IMR-90 (cell line): ENCODE results near the gene RBFOX1. TPM values are rescaled to one million over a fixed set of nuclear protein-coding genes. Genes with fewer than 3 reads are reported as not detected.

Experiments
- ATAC-seq: fragments of 200-7000 bp; cut with Tn5 transposase; 2 replicates; pipeline ENCODE4 v1.9.1; 2020; ENCODE audit warnings: low read depth, mild to moderate bottlenecking, moderate library complexity
- BruUV-seq: library from RNA; stranded (reverse); fragments of 400-500 nt; replicated peaks from 2 replicates; lab custom pipeline; 2021; lab: Mats Ljungman, UMichigan
- CTCF ChIA-PET: fragments of 300-600 bp; formaldehyde crosslinking; extraction: SDS; loops from one replicate; lab custom pipeline; 2021; ENCODE audit warnings: antibody characterized with exemption; lab: Yijun Ruan, JAX
- POLR2A ChIA-PET: fragments of 300-600 bp; sonication (Branson Sonifier 250); formaldehyde crosslinking; loops from one replicate; lab custom pipeline; 2022; ENCODE audit warnings: antibody characterized with exemption; ENCODE audit not compliant: unreplicated experiment; lab: Charles Lee
- DNase-seq: peaks from one replicate; pipeline ENCODE4 v3.0.0; 2013
- H2AFZ ChIP-seq: replicated peaks from 2 replicates; pipeline ENCODE3; 2013; ENCODE audit warnings: low read length, mild to moderate bottlenecking; ENCODE audit not compliant: poor library complexity
- H2AK5ac ChIP-seq: 2 replicates; pipeline ENCODE4 v1.6.1; 2013; ENCODE audit warnings: low read depth, low read length, inconsistent platforms
- H2AK9ac ChIP-seq: replicated peaks from 2 replicates; pipeline ENCODE3; 2013; ENCODE audit warnings: mild to moderate bottlenecking, low read depth, low read length, moderate library complexity; ENCODE audit not compliant: poor library complexity
- H2BK120ac ChIP-seq: 2 replicates; pipeline ENCODE4 v1.6.1; 2013; ENCODE audit warnings: low read depth, low read length, inconsistent platforms
- H2BK15ac ChIP-seq: 3 replicates; pipeline ENCODE4 v1.6.1; 2013; ENCODE audit warnings: low read depth, low read length, inconsistent platforms
- H2BK20ac ChIP-seq: 2 replicates; pipeline ENCODE4 v1.6.1; 2013; ENCODE audit warnings: low read depth, mild to moderate bottlenecking, inconsistent platforms, low read length, moderate library complexity
- H2BK5ac ChIP-seq: 2 replicates; pipeline ENCODE4 v1.6.1; 2013; ENCODE audit warnings: mild to moderate bottlenecking, low read depth, low read length, inconsistent platforms; ENCODE audit not compliant: poor library complexity, severe bottlenecking
- H3K14ac ChIP-seq: replicated peaks from 2 replicates; pipeline ENCODE4 v1.6.1; 2013; ENCODE audit warnings: low read depth, low read length, inconsistent platforms
- H3K18ac ChIP-seq: 2 replicates; pipeline ENCODE4 v1.6.1; 2013; ENCODE audit warnings: low read depth, low read length, control low read depth
- H3K23ac ChIP-seq: 2 replicates; pipeline ENCODE4 v1.6.1; 2013; ENCODE audit warnings: low read depth, low read length, inconsistent platforms
- H3K27ac ChIP-seq: 2 replicates; pipeline ENCODE4 v1.5.1; 2013; ENCODE audit warnings: mild to moderate bottlenecking, control low read depth, low read length; ENCODE audit not compliant: insufficient read depth
- H3K27me3 ChIP-seq: 2 replicates; pipeline ENCODE4 v1.6.1; 2013; ENCODE audit warnings: low read length; ENCODE audit not compliant: control insufficient read depth, insufficient read depth
- H3K36me3 ChIP-seq: 2 replicates; pipeline ENCODE4 v1.6.1; 2013; ENCODE audit warnings: low read length, mixed read lengths; ENCODE audit not compliant: control insufficient read depth, insufficient read depth
- H3K4ac ChIP-seq: 2 replicates; pipeline ENCODE4 v1.6.1; 2013; ENCODE audit warnings: low read depth, low read length, inconsistent platforms
- H3K4me1 ChIP-seq: 2 replicates; pipeline ENCODE4 v1.6.1; 2013; ENCODE audit warnings: low read length, mixed read lengths; ENCODE audit not compliant: control insufficient read depth, insufficient read depth
- H3K4me2 ChIP-seq: 2 replicates; pipeline ENCODE4 v1.6.1; 2013; ENCODE audit warnings: low read depth, mild to moderate bottlenecking, control low read depth, low read length, moderate library complexity
- H3K4me3 ChIP-seq: 2 replicates; pipeline ENCODE4 v1.5.1; 2013; ENCODE audit warnings: low read depth, mild to moderate bottlenecking, control low read depth, low read length, moderate library complexity; ENCODE audit not compliant: insufficient read depth
- H3K56ac ChIP-seq: 2 replicates; pipeline ENCODE4 v1.6.1; 2013; ENCODE audit warnings: low read length, inconsistent platforms; ENCODE audit not compliant: insufficient read depth; ENCODE audit errors: extremely low read depth
- H3K79me1 ChIP-seq, 2 experiments: 2 replicates each; pipeline ENCODE4 v1.6.1; 2013; ENCODE audit warnings: low read length in 2 of 2, inconsistent platforms in 1 of 2, low read depth in 1 of 2
- H3K9ac ChIP-seq: 2 replicates; pipeline ENCODE4 v1.6.1; 2013; ENCODE audit warnings: low read depth, low read length, control low read depth
- H3K9me1 ChIP-seq: 2 replicates; pipeline ENCODE4 v1.6.1; 2013; ENCODE audit warnings: low read length, inconsistent platforms; ENCODE audit not compliant: insufficient read depth
- H3K9me3 ChIP-seq: 2 replicates; pipeline ENCODE4 v1.6.1; 2013; ENCODE audit warnings: low read length; ENCODE audit not compliant: control insufficient read depth, insufficient read depth
- H4K20me1 ChIP-seq: 2 replicates; pipeline ENCODE4 v1.6.1; 2013; ENCODE audit warnings: low read length, inconsistent platforms; ENCODE audit not compliant: insufficient read depth
- H4K5ac ChIP-seq: 2 replicates; pipeline ENCODE4 v1.6.1; 2013; ENCODE audit warnings: mild to moderate bottlenecking, low read depth, low read length, control low read depth
- H4K8ac ChIP-seq, 2 experiments: 2 replicates each; pipeline ENCODE4 v1.6.1; 2013; ENCODE audit warnings: low read depth in 2 of 2, low read length in 2 of 2, control low read depth in 1 of 2, inconsistent platforms in 1 of 2
- H4K91ac ChIP-seq: 2 replicates; pipeline ENCODE4 v1.6.1; 2013; ENCODE audit warnings: low read depth, low read length, inconsistent platforms; ENCODE audit not compliant: insufficient read depth
- MAFK ChIP-seq: IDR thresholded peaks from 2 replicates; pipeline ENCODE4 v1.6.1; 2012; ENCODE audit warnings: low read depth, low read length, improper control_type of control experiment
- SMC3 ChIP-seq: fragments of 150-350 bp; IDR thresholded peaks from 2 replicates; pipeline ENCODE4 v1.6.1; 2016; ENCODE audit warnings: low read depth, mild to moderate bottlenecking, antibody characterized with exemption, low read length, moderate library complexity
- WGBS, 2 experiments: methylation state at CpG; one replicate each; pipeline versions ENCODE4 v1.1.5 to v1.1.7; 2013; ENCODE audit warnings: missing lambda C conversion rate in 2 of 2; ENCODE audit not compliant: insufficient read length in 1 of 2; ENCODE audit errors: extremely low coverage in 2 of 2; 5-methylcytosine and 5-hydroxymethylcytosine counted together
- dilution Hi-C: fragments of 300-500 bp; cut with HindIII; formaldehyde crosslinking; loops from one replicate; pipeline ENCODE4 v1.14.3; 2018; ENCODE audit warnings: low sequenced_read_pairs; ENCODE audit not compliant: unreplicated experiment
- in situ Hi-C: fragments of 300-500 bp; cut with MboI; formaldehyde crosslinking; loops from 3 replicates; pipeline ENCODE4 v1.14.3; 2019; ENCODE audit warnings: low sequenced_read_pairs, inconsistent platforms, mixed read lengths
- intact Hi-C: fragments of 100-400 bp; cut with micrococcal nuclease; formaldehyde crosslinking; loops from 2 replicates; pipeline ENCODE4 v1.10.0; 2022
- polyA plus RNA-seq, 3 experiments: library from polyadenylated mRNA; depleted of rRNA; stranded (reverse); fragments of >200 nt; gene quantifications; 2 replicates each; pipeline ENCODE4 v1.2.3, GENCODE V29; 2012; ENCODE audit warnings: low replicate concordance in 1 of 3
- total RNA-seq: library from RNA; depleted of rRNA; stranded (reverse); fragments of >200 nt; gene quantifications from 2 replicates; pipeline ENCODE4 v1.2.3, GENCODE V29; 2012

Gene RBFOX1
- total and polyA plus RNA-seq, 2 of the 4 experiments (the other 2 are of a cell fraction): not detected

- intact Hi-C loops (no loop called here), in situ Hi-C loops (no loop called here), dilution Hi-C loops (no loop called here)
- no peak for DNase-seq
- H3K9ac ChIP-seq: no peak overlapping the region
- CTCF ChIA-PET: no interaction called here
- POLR2A ChIA-PET: no interaction called here
- no peak for ATAC-seq
- H3K14ac ChIP-seq: no peak overlapping the region
- no peaks in the 10 kb centered on the region for H3K79me1 ChIP-seq
- H3K4ac ChIP-seq: no peak overlapping the region
- no peaks in the 10 kb centered on the region for H3K27me3 ChIP-seq
- BruUV-seq: no TSS peak
- H2AK5ac ChIP-seq: no peak overlapping the region
- no peak overlapping the region for H4K8ac ChIP-seq
- peaks cover 26% of the 10 kb centered on the region for H3K9me3 ChIP-seq
- peak; percentile 59 for TF ChIP-seq MAFK
- no peak for TF ChIP-seq SMC3
- no peak overlapping the region for H3K4me2 ChIP-seq
- no peaks in the 10 kb centered on the region for H3K4me1 ChIP-seq
- H3K9me1 ChIP-seq: no peaks in the 10 kb centered on the region
- H3K18ac ChIP-seq: no peak overlapping the region
- no peak overlapping the region for H4K91ac ChIP-seq
- H3K36me3 ChIP-seq: no peaks in the 10 kb centered on the region
- H2BK5ac ChIP-seq: no peak overlapping the region
- H3K56ac ChIP-seq: no peak overlapping the region
- no peak overlapping the region for H3K27ac ChIP-seq
- H2BK15ac ChIP-seq: no peak overlapping the region
- no peak overlapping the region for H4K5ac ChIP-seq
- H4K20me1 ChIP-seq: no peaks in the 10 kb centered on the region
- WGBS, 2 experiments: no CpG with 5 or more reads among the region's 5 CpGs
- H2AFZ ChIP-seq: no peak overlapping the region
- H3K4me3 ChIP-seq: no peak overlapping the region
- H3K23ac ChIP-seq: no peak overlapping the region
- no peak overlapping the region for H2AK9ac ChIP-seq
- H2BK120ac ChIP-seq: no peak overlapping the region
- H2BK20ac ChIP-seq: no peak overlapping the region
Observed at GRCh38 chr16:7421578-7421977, 88.9 kb downstream of the RBFOX1 start.
